Measurements from ENCODE around the gene OTUB1. TPM values are rescaled to one million over a fixed set of nuclear protein-coding genes. Genes with fewer than 3 reads are reported as not detected.
A peak's percentile ranks its signal among the peaks of the same experiment; 100 is the strongest.

The OTUB1 gene
- total RNA-seq, 1 experiment from 2014 or later, result 80.8 TPM

GRCh38 chr11:64007160-64007628 is 21.0 kb downstream of the OTUB1 start:
- DNase-seq, result peak; percentile 83 to 89
- Histone ChIP-seq H3K4me3 (peak overlapping the region; percentile 38), H3K9me3 (replicated peaks) (no peaks in the 10 kb centered on the region), H3K27ac (peak overlapping the region; percentile 55), H3K4me1 (peaks cover 39% of the 10 kb centered on the region), H3K27me3 (no peaks in the 10 kb centered on the region), H3K36me3 (no peaks in the 10 kb centered on the region)

GRCh38 chr11:64007629-64008282 is 21.5 kb downstream of the OTUB1 start:
- no peaks in the 10 kb centered on the region for H3K36me3 ChIP-seq
- H3K9me3 ChIP-seq (replicated peaks), result no peaks in the 10 kb centered on the region
- H3K27ac ChIP-seq, result peak overlapping the region; percentile 55
- peak overlapping the region; percentile 38 for H3K4me3 ChIP-seq
- H3K4me1 ChIP-seq, result peaks cover 37% of the 10 kb centered on the region
- no peaks in the 10 kb centered on the region for H3K27me3 ChIP-seq
- peak; percentile 87 to 88 for DNase-seq

- Histone ChIP-seq H3K27ac (peak overlapping the region; percentile 55), H3K36me3 (no peaks in the 10 kb centered on the region), H3K4me1 (peaks cover 38% of the 10 kb centered on the region), H3K4me3 (peak overlapping the region; percentile 38), H3K9me3 (replicated peaks) (no peaks in the 10 kb centered on the region), H3K27me3 (no peaks in the 10 kb centered on the region)
- no peak for DNase-seq
These were observed 22.2 kb downstream of the OTUB1 start for GRCh38 chr11:64008283-64008913.

- DNase-seq, result no peak
- no peak overlapping the region for H3K4me3 ChIP-seq
- no peak overlapping the region for H3K27ac ChIP-seq
- no peaks in the 10 kb centered on the region for H3K9me3 ChIP-seq (replicated peaks)
- H3K36me3 ChIP-seq, result no peaks in the 10 kb centered on the region
- no peaks in the 10 kb centered on the region for H3K27me3 ChIP-seq
- peaks cover 40% of the 10 kb centered on the region for H3K4me1 ChIP-seq
These were observed 22.8 kb downstream of the OTUB1 start for GRCh38 chr11:64008914-64009633.

- Histone ChIP-seq H3K4me3 (no peak overlapping the region), H3K4me1 (peaks cover 41% of the 10 kb centered on the region), H3K27me3 (no peaks in the 10 kb centered on the region), H3K27ac (no peak overlapping the region), H3K36me3 (no peaks in the 10 kb centered on the region), H3K9me3 (replicated peaks) (no peaks in the 10 kb centered on the region)
- no peak for DNase-seq
These were observed 23.5 kb downstream of the OTUB1 start for GRCh38 chr11:64009710-64010109.

GRCh38 chr11:64010783-64011182 is 24.5 kb downstream of the OTUB1 start:
- Histone ChIP-seq H3K4me1 (peaks cover 38% of the 10 kb centered on the region), H3K27ac (no peak overlapping the region), H3K27me3 (no peaks in the 10 kb centered on the region), H3K36me3 (no peaks in the 10 kb centered on the region), H3K4me3 (no peak overlapping the region), H3K9me3 (replicated peaks) (no peaks in the 10 kb centered on the region)
- DNase-seq, result no peak

GRCh38 chr11:64011371-64011770 is 25.1 kb downstream of the OTUB1 start:
- no peak for DNase-seq

GRCh38 chr11:64013141-64013896 is 27.1 kb downstream of the OTUB1 start:
- peak overlapping the region; percentile 45 for H3K27ac ChIP-seq
- no peaks in the 10 kb centered on the region for H3K36me3 ChIP-seq
- DNase-seq, result peak; percentile 98
- H3K4me3 ChIP-seq, result no peak overlapping the region
- H3K4me1 ChIP-seq, result peaks cover 31% of the 10 kb centered on the region
- H3K27me3 ChIP-seq, result no peaks in the 10 kb centered on the region
- H3K9me3 ChIP-seq (replicated peaks), result no peaks in the 10 kb centered on the region

More at GRCh38 chr11:64011371-64011770, 25.1 kb downstream of the OTUB1 start:
- H3K36me3 ChIP-seq, result no peaks in the 10 kb centered on the region
- peaks cover 33% of the 10 kb centered on the region for H3K4me1 ChIP-seq
- no peak overlapping the region for H3K27ac ChIP-seq
- H3K27me3 ChIP-seq, result no peaks in the 10 kb centered on the region
- no peaks in the 10 kb centered on the region for H3K9me3 ChIP-seq (replicated peaks)
- no peak overlapping the region for H3K4me3 ChIP-seq

GRCh38 chr11:64014356-64014755 is 28.1 kb downstream of the OTUB1 start:
- no peak overlapping the region for H3K4me3 ChIP-seq
- H3K9me3 ChIP-seq (replicated peaks), result no peaks in the 10 kb centered on the region
- DNase-seq, result no peak
- peaks cover 31% of the 10 kb centered on the region for H3K4me1 ChIP-seq
- H3K36me3 ChIP-seq, result no peaks in the 10 kb centered on the region
- 0 out of 2 replicates have a peak, but pooled peaks cover 4% of the 10 kb centered on the region for H3K27me3 ChIP-seq
- H3K27ac ChIP-seq, result no peak overlapping the region

GRCh38 chr11:64015510-64015909 is 29.3 kb downstream of the OTUB1 start:
- Histone ChIP-seq H3K36me3 (no peaks in the 10 kb centered on the region), H3K9me3 (replicated peaks) (no peaks in the 10 kb centered on the region), H3K27ac (no peak overlapping the region), H3K4me1 (peaks cover 31% of the 10 kb centered on the region), H3K4me3 (no peak overlapping the region), H3K27me3 (0 out of 2 replicates have a peak, but pooled peaks cover 4% of the 10 kb centered on the region)
- no peak for DNase-seq

GRCh38 chr11:64015935-64016845 is 30.0 kb downstream of the OTUB1 start:
- Histone ChIP-seq H3K4me1 (peaks cover 31% of the 10 kb centered on the region), H3K36me3 (no peaks in the 10 kb centered on the region), H3K27me3 (0 out of 2 replicates have a peak, but pooled peaks cover 4% of the 10 kb centered on the region), H3K4me3 (no peak overlapping the region), H3K9me3 (replicated peaks) (no peaks in the 10 kb centered on the region), H3K27ac (no peak overlapping the region)
- DNase-seq, result no peak

GRCh38 chr11:64017945-64018224 is 31.6 kb downstream of the OTUB1 start:
- Histone ChIP-seq H3K9me3 (replicated peaks) (no peaks in the 10 kb centered on the region), H3K27me3 (0 out of 2 replicates have a peak, but pooled peaks cover 4% of the 10 kb centered on the region), H3K4me3 (no peak overlapping the region), H3K27ac (no peak overlapping the region), H3K4me1 (peaks cover 28% of the 10 kb centered on the region), H3K36me3 (no peaks in the 10 kb centered on the region)
- no peak for DNase-seq

- H3K4me1 ChIP-seq, result peaks cover 29% of the 10 kb centered on the region
- H3K36me3 ChIP-seq, result no peaks in the 10 kb centered on the region
- no peak overlapping the region for H3K4me3 ChIP-seq
- DNase-seq, result no peak
- no peaks in the 10 kb centered on the region for H3K9me3 ChIP-seq (replicated peaks)
- H3K27ac ChIP-seq, result no peak overlapping the region
- H3K27me3 ChIP-seq, result 0 out of 2 replicates have a peak, but pooled peaks cover 4% of the 10 kb centered on the region
These were observed 32.1 kb downstream of the OTUB1 start for GRCh38 chr11:64018310-64018709.

Measured in SJCRH30 (cell line).